HG03159 (cell line): ENCODE results near the gene ENKUR.

ENCODE experiments used
- ATAC-seq: cut with Tn5 transposase; IDR thresholded peaks from one replicate; pipeline ENCODE4 v1.9.1; 2021; ENCODE audit warnings: mild to moderate bottlenecking, moderate library complexity; ENCODE audit not compliant: unreplicated experiment

ENKUR gene, protein sequence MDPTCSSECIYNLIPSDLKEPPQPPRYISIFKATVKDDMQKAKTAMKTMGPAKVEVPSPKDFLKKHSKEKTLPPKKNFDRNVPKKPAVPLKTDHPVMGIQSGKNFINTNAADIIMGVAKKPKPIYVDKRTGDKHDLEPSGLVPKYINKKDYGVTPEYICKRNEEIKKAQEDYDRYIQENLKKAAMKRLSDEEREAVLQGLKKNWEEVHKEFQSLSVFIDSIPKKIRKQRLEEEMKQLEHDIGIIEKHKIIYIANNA

DNA sequence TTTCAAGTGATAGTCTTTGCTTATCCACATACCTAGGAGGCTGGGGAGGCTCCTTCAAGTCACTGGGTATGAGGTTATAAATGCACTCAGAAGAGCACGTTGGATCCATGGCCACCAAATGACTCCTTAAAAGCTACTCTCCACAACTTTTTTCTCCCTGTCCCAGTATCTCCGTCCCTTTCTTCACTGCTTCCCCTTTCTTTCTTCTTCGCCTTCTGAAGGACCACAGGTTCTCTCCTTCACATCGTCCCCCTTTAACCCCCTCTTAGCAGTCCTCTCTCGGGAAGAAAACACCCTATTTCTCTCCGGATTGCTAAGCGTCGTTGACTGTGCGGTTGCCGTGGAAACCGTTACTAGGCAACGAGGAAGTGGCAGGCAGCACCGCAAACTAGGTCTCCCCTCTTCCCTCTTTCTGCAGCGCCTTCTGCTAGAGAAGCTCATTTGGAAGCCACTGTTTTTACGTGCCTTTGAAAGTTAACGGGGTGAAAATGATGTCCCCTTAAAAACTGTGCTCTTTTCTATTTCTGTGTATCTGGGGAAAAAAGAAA lies at the start of gene ENKUR:
Gene ENKUR (minus strand): TSS at position 331 of the 548 bp plus-strand sequence. CDS start 222 bp downstream, at position 109.
- peak; percentile 73 for ATAC-seq

DNA sequence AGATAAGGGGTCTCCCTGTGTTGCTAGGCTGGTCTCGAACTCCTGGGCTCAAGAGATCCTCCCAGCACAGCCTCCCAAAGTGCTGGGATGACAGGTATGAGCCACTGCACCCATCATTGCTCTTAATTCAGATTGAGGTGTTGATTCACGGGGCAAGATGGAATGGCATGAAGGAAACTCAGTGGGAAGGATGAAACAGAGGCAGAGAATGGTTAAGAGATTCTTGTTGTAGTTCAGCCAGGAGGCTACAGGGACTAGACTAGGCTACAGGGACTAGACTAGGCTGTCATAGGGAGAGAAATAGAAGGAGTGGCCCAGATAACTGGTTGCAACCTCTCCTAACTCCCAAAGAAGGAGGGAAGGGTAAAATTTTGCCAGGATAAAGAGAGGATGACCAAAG lies 48.4 kb upstream of the ENKUR start:
- ATAC-seq = no peak

DNA sequence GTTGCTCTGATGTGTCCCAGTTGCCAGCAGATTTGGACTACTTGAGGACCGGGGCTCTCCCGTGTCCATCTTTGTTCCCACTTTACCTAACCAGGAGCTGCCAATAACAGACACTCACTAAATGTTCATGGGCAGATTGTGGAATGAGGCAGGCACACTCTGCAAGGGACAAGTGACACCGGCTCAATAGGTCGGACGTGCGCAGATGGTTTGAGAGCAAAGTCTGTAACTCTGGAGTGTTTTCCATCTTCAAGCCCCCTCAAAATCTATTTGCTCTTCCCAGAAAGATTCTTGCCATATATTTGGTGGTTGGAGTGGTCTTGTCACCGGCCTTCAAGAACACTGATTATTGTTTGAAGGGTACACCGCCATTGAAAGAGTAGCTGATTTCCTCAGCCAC lies 47.7 kb upstream of the ENKUR start:
- no peak for ATAC-seq

DNA sequence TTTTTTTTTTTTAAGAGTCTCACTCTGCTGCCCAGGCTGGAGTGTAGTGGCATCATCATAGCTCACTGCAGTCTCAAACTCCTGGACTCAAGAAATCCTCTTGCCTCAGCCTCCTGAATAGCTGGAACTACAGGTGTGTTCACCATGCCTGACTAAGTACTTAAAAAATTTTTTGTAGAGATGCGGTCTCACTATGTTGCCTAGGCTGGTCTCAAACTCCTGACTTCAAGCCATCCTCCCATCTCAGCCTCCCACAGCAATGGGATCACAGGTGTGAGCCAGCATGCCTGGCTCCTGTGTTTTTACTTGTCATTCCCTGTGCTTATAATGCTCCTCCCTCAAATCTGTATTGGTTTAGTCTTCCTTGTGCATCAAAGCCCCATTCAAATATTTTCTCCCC lies 47.2 kb upstream of the ENKUR start:
- ATAC-seq = no peak

DNA sequence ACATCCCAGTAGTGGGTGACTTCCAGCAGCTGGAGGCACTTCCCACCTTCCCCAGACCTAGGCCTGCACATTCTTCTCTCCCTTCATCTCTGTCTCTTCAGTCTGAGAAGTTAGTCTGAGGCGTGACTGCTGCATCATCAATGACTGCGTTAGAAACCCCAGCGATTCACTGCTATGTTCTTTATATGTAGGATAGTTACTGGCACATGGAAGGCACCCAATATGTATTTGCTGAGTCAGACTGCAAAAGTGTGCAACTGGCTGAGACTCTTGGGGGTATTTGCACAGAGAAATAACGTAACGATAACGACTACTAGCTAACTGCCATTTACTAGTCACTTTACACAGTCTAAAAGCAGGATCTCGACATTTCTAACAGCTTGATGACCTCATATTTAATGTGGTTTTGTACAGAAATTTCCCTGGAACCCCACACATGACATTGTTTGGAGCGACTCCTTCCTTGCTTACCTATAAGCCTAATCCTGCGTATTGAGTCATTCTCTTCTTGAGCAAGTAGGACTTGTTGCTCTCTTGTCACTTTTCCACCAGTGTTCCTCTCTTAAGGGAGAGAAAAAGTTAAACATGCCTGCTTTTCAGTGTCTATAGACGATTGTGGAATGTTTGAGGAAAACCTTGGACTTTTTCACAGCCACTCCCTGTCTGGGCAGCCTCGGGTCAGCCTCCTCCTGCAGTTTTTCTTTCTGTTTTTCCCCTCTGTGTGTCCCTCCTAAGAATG lies 45.9 kb upstream of the ENKUR start:
- no peak for ATAC-seq

DNA sequence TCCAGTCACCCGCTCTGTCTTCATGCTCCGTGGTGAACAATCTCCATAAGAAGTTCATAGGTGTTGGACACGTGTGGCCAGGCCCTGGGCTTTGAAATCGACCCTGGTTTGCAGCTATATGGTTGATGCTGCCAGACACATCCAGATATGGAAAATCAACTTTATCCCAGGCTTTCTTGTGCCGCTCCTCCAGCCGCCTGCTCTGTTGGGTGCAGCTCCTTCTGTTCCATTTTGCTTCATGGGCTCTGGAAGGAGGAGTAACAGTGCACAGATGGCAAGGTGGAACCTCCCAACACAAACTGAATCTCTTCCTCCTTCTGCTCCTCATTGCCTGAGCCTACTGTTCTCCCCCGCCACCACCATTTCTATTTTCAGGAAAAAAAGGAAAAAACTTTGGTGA lies 45.2 kb upstream of the ENKUR start:
- ATAC-seq = no peak

DNA sequence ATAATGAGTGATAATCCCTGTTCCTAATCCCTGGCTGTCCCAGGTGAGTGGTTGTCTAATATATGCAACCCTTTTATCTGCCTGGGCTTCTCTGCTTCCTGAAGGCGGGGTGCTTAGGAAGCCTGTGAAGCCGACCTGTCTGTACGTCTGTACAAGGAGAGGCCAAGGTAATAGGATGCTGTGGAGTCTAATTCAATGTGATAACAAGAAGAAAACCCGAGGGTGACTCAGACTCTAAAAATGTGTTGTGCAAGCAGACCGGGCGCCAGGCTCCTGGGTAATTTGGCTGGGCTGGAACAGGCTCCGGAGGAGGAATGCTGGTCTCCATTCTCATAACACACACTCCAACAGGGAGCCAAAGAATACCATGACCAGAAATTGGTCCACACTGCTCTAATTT lies 44.0 kb upstream of the ENKUR start:
- no peak for ATAC-seq

DNA sequence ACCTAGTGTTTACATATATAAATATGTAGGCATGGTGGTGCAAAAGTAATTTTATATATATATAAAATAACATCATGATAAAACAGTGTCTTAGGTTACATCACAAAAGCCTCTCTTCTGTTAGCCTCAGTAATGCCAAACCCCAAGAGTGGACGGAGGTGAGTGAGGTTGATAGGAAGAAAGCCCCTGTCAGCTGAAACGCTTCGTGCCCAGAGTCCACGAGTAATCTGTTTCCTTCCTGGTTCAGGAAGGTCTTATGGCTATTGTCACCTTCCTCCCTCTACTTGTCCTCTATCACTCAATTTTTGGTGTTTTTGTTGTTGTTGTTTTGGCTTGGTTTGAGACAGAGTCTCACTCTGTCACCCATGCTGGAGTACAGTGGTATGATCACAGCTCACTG lies 41.9 kb upstream of the ENKUR start:
- no peak for ATAC-seq

DNA sequence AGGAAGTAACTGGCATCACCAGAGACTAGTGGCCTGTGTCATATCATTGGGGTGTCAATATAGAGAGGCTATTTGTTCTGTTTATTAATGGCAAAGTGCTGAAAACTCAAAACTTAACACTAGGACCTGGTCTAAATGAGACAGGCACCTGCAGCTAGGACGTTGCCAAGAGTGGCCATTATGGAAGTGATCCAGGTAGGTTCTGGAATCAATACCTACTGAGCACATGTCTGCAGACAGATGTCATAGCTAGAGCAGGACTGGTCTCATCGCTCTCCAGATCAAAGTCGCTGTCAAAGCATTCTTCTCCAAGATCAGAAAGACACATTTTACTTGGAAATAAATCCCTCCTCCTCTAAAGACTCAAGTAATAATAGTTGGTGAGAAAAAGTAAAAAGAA lies 40.8 kb upstream of the ENKUR start:
- no peak for ATAC-seq

DNA sequence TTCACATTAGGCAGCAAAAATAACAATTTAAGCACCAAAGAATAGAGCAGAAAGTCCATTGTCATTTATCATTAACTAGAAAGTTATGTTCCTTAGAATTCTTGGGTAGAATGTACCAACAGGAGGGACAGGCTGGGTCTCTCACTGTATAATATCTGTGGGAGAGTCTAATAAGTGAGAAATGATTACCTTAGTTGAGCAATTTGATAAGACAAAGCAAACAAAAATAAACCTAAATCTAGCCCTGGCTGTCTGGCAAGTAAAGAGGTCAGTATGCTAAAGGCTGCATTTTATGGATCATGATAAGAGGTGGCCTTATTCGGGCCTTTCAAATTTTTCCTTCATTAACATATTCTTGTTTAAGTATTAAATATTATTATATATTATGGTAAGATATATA lies 36.1 kb upstream of the ENKUR start:
- ATAC-seq = no peak

DNA sequence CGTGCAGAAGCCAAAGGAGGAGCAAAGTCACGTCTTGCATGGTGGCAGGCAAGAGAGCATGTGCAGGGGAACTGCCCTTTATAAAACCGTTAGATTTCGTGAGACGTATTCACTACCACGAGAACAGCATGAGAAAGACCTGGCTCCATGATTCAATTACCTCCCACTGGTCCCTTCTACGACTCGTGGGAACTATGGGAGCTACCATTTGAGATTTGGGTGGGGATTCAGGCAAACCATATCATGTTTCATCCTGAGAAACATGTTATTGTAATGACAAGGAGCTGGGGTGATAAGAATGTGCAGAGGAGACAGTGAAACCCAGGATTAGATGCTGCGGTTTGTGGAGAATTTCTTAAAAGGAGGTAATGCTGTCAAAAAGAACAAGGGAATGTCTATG lies 34.4 kb upstream of the ENKUR start:
- ATAC-seq = no peak

DNA sequence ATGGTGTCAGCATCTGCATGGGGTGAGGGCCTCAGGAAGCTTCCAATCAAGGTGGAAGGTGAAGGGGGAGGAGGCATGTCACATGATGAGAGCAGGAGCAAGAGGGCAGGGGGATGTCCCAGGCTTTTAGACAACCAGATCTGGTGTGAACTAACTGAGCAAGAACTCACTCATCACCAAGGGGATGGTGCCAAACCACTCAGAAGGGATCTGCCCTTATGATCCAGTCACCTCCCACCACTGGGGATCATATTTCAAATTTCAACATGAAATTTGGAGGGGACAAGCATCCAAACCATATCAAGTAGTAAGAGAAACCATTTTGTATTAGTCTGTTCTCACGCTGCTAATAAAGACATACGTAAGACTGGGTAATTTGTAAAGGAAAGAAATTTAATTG lies 34.0 kb upstream of the ENKUR start:
- ATAC-seq = no peak

DNA sequence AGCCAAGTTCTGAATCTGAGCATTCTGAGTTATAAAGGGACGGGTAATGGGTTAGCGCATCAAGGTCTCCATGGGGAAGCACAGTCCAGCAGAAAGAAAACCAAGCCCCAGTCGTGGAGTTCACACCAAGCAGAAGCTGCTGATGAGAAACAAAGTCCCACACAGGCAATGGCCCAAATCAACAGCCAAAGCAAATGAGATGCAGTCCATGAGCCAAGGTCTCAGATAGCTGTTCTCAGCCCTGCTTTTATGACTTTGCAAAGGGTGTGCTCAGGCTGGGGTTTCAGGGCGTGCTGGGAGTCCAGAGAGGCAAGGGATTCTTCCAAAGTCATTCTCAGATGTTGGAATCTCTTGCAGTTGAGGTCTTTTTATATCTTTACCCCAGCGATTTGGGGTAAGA lies 32.5 kb upstream of the ENKUR start:
- no peak for ATAC-seq

DNA sequence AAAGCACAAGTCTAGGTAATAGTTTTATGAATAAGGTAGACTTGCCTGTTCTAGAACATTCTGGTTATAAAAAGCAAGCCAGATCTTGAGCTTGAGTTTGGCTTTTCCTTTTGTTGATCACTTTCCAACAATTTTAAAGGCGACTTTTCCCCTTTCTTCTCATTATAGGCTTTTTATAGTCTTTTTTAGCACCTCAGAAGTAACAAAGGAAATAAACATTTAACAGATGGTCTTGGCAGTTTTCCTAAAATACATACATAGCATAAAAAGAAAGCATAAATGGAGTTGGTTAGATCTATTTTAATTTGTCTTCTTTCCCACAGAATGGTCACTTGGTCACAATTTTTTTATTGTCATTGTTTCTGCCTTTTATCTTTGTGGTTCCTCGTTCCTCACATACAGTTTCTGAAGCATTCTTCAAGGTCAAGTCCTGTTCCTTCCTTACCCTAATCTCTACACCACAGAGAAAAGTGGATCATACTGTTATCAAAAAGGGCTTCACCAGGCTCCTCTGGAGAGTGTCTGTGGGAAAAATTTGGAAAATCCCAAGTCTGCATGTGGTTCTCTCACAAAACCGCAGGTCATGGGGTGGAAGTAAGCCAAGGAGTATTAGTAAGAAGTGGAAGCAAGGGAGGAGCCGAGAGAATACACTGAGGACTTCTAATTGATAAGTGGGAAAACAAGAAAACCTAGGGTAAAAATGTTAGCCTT lies 31.8 kb upstream of the ENKUR start:
- ATAC-seq = no peak

DNA sequence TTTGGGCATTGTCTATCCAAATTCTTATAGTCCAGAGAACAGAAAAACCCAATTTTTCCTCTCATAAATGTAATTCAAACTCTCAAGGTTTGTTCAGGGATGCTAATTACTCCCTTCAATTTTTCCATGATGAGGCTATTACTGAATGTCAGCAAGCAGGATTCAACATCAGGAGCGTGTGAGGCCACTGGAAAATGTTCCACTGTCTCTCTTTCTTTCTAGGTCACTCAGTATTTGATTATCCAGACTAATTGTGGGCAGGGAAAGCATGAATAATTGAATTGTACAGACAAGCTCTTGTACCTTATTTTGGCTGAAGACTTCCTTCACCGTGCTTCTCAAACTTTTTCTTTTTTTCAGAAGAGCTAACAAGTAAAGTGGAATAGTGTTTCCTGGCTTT lies 31.1 kb upstream of the ENKUR start:
- ATAC-seq = no peak

DNA sequence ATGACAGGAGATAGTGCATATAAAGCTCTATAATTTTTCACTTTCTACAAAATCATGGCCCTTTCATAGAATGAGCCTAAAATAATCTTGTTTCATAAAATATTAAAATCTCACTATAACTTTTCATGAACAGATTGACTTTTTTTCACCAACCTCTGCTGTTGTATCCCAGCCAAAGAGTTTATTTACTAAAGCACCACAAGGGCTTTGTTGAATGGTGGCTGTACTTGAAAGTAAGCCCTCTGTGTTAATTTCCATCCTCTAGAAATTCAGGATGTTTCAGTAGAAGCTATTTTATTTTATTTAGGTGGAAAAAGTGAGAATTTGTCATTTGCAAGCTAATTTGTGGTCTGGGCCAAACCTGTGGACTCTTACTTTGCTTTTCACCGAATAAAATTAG lies 30.7 kb upstream of the ENKUR start:
- no peak for ATAC-seq

DNA sequence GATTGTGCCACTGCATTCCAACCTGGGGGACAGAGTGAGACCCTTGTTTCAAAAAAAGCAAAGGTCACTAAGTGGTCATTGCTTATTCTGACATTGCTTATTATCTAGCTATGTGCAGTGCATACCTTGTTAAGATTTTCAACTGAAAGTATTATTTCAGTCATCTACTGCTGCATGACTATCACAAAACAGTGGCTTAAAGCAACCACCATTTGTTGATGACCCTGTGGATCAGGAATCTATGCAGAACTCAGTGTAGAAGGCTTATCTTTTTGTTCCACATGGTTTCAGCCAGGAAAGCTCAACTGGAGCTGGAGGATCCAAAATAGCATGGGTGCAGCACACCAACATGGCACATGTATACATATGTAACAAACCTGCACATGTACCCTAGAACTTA lies 23.6 kb upstream of the ENKUR start:
- ATAC-seq = no peak

DNA sequence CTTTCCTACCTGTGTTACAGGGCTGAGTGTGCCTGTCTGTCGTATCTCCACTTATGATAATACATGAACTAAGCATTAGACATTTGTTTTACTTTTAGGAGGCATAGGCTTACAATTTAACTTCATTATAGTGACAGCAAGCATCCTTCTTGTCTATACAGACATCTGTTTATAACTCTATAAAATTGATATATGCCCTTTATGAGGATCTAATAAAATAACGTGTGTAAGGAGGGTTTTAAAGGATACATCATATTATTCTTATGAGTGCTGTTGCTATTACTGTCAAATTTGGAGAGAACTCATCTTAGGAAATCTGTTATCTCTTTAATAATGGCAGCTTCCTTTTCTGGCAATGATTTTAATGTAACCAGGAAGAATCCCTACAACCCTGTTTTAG lies 22.4 kb upstream of the ENKUR start:
- no peak for ATAC-seq

DNA sequence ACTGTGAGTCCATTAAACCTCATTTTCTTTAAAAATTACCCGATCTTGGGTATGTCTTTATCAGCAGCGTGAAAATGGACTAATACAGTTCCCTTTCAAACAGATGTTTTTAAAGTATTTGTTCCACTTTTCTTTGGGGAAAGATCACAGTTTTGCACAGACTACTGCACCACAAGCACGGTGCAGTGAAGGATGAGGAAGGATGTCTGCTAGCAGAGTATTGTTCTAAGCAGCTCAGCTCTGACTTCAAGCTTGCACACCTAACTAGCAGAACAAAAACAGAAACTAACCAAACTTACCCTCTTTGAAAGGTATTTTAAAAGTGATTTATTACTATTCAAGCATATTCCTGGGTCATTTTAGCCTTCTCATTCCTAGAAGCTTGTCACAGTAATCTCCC lies 20.4 kb upstream of the ENKUR start:
- ATAC-seq = peak; percentile 79

DNA sequence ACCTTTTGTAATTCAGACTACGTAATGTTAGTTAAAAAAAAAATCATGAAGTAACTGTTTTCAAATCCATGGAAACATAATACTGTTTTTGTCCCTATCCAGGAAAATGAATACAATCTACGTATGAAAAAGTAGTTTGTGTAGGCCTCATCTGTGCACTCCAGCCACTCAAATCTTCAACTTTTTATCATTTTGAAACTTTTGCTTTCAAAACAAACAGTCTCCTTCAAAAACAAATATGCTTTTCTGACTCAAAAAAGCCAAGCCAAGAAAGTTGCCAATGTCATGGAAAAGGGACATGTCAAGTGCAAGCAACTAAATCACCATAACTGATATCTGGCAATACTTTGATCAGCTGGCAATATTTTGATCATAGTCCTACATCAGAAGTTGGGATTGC lies 13.6 kb upstream of the ENKUR start:
- ATAC-seq = no peak

DNA sequence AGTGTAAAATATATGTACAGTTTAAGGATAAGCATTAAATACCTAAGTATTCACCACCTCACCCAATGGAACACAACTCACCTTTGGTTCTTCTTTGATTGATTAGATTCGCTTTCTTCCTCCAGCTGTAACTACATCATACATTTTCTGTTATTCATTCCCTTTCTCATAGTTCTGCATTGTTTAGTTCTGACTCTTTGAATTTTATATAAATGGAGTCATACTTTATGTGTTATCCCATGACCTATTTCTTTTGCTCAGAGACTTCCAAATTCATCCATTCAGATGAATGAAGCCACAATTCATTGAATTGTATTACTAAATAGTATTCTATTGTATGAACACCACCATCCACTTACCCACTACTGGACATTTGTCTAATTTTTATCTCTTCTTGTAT lies 12.8 kb upstream of the ENKUR start:
- no peak for ATAC-seq

DNA sequence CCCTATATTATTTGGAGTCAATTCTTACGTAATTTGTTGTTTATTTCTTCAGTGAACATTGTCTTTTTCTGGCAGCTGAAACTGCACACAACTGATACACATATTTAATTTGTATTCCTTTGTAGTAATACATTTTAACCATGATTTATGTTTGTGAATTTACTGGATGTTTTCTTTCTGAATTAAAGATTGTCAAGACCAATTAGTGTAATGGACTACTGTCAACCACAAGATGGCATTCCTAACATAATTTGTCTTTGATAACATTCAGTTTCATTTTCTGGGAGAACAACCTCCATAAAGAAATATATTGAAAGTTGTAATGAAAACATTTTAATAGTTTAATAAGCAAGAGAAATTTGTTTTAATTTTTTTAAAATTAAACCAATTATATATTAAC lies 10.5 kb upstream of the ENKUR start:
- ATAC-seq = no peak
